ENCODE measurements around the gene ENPP1. TPM values are rescaled to one million over a fixed set of nuclear protein-coding genes. Genes with fewer than 3 reads are reported as not detected.
A peak's percentile ranks its signal among the peaks of the same experiment; 100 is the strongest.

Gene ENPP1
- total RNA-seq, 1 experiment from 2014 or later: 29.7 TPM

GRCh38 chr6:131773284-131773950 is 34.4 kb upstream of the ENPP1 start:
- no peaks in the 10 kb centered on the region for H3K36me3 Mint-ChIP-seq
- no peak for DNase-seq (ENCODE audit: low spot score)
- peaks cover 6% of the 10 kb centered on the region; the same call in 1 of the 2 replicates for H3K4me1 Mint-ChIP-seq
- no peaks in the 10 kb centered on the region for H3K9me3 Mint-ChIP-seq
- ChIA-PET POLR2A (no interaction called here), CTCF (no interaction called here)
- TF ChIP-seq ZNF671 (CRISPR knock-in tag; IDR thresholded peaks at IDR 0.05) (no peak), TCF7 (CRISPR knock-in tag; IDR thresholded peaks at IDR 0.05; ENCODE audit: low read depth) (no peak), NR1H2 (CRISPR knock-in tag; IDR thresholded peaks at IDR 0.05) (no peak), RELA (CRISPR knock-in tag; IDR thresholded peaks at IDR 0.05; ENCODE audit: borderline replicate concordance) (no peak), FOXP4 (CRISPR knock-in tag; IDR thresholded peaks at IDR 0.05) (no peak), RORB (CRISPR knock-in tag; IDR thresholded peaks at IDR 0.05) (no peak), ZBTB21 (CRISPR knock-in tag; IDR thresholded peaks at IDR 0.05; ENCODE audit: borderline replicate concordance) (no peak), ZNF232 (CRISPR knock-in tag; IDR thresholded peaks at IDR 0.05) (no peak), TP53 (CRISPR knock-in tag; IDR thresholded peaks at IDR 0.05) (no peak), NFATC4 (CRISPR knock-in tag; IDR thresholded peaks at IDR 0.05) (no peak), SP1 (CRISPR knock-in tag; conservative IDR thresholded peaks at IDR 0.05) (no peak), PRRX2 (CRISPR knock-in tag; IDR thresholded peaks at IDR 0.05) (no peak), OVOL2 (CRISPR knock-in tag; IDR thresholded peaks at IDR 0.05; ENCODE audit: borderline replicate concordance) (no peak), TEAD1 (CRISPR knock-in tag; IDR thresholded peaks at IDR 0.05) (no peak), SOX15 (CRISPR knock-in tag; IDR thresholded peaks at IDR 0.05) (no peak), JUN (CRISPR knock-in tag; IDR thresholded peaks at IDR 0.05) (no peak), NFE2L1 (CRISPR knock-in tag; IDR thresholded peaks at IDR 0.05) (no peak), ZNF121 (CRISPR knock-in tag; IDR thresholded peaks at IDR 0.05) (no peak)
- TF ChIP-seq, protein P1, sequence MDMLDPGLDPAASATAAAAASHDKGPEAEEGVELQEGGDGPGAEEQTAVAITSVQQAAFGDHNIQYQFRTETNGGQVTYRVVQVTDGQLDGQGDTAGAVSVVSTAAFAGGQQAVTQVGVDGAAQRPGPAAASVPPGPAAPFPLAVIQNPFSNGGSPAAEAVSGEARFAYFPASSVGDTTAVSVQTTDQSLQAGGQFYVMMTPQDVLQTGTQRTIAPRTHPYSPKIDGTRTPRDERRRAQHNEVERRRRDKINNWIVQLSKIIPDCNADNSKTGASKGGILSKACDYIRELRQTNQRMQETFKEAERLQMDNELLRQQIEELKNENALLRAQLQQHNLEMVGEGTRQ (CRISPR knock-in tag; IDR thresholded peaks at IDR 0.05): no peak
- TF ChIP-seq, protein P2, sequence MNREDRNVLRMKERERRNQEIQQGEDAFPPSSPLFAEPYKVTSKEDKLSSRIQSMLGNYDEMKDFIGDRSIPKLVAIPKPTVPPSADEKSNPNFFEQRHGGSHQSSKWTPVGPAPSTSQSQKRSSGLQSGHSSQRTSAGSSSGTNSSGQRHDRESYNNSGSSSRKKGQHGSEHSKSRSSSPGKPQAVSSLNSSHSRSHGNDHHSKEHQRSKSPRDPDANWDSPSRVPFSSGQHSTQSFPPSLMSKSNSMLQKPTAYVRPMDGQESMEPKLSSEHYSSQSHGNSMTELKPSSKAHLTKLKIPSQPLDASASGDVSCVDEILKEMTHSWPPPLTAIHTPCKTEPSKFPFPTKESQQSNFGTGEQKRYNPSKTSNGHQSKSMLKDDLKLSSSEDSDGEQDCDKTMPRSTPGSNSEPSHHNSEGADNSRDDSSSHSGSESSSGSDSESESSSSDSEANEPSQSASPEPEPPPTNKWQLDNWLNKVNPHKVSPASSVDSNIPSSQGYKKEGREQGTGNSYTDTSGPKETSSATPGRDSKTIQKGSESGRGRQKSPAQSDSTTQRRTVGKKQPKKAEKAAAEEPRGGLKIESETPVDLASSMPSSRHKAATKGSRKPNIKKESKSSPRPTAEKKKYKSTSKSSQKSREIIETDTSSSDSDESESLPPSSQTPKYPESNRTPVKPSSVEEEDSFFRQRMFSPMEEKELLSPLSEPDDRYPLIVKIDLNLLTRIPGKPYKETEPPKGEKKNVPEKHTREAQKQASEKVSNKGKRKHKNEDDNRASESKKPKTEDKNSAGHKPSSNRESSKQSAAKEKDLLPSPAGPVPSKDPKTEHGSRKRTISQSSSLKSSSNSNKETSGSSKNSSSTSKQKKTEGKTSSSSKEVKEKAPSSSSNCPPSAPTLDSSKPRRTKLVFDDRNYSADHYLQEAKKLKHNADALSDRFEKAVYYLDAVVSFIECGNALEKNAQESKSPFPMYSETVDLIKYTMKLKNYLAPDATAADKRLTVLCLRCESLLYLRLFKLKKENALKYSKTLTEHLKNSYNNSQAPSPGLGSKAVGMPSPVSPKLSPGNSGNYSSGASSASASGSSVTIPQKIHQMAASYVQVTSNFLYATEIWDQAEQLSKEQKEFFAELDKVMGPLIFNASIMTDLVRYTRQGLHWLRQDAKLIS (CRISPR knock-in tag; IDR thresholded peaks at IDR 0.05; ENCODE audit: borderline replicate concordance): no peak
- no peak overlapping the region for H3K4me3 Mint-ChIP-seq
- no peak for ATAC-seq
- H3K27ac Mint-ChIP-seq: no peak overlapping the region
- peaks cover 49% of the 10 kb centered on the region for H3K27me3 Mint-ChIP-seq (ENCODE audit: low read depth)

DNA sequence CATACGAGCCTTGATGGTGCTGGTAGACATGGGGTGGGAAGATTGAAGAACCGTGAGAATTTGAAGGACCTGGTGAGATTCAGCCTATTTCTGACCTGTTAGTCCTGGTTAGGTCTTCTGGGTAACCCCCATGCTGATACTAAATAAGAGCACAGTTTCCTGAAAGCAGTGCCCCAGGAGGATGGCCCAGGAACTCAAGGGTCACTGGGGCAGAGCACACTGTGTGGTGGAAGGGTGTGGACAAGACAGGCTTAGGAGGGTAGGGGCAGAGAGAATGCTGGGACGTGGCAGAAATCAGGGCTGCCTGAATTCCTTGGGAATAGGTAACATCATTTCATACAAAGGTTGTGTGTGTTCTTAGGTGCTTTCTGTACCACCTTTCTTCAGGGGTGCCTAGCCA is 31.9 kb upstream of the ENPP1 start:
- Mint-ChIP-seq H3K9me3 (no peaks in the 10 kb centered on the region), H3K27ac (no peak overlapping the region), H3K36me3 (no peaks in the 10 kb centered on the region), H3K4me3 (no peak overlapping the region), H3K27me3 (ENCODE audit: low read depth) (peaks cover 39% of the 10 kb centered on the region), H3K4me1 (peaks cover 6% of the 10 kb centered on the region; the same call in 1 of the 2 replicates)
- ATAC-seq: peak; percentile 55; the same call in 1 of the 2 replicates
- ChIA-PET POLR2A (no interaction called here), CTCF (no interaction called here)
- DNase-seq (ENCODE audit: low spot score): no peak
- TF ChIP-seq SMAD3 (CRISPR knock-in tag; IDR thresholded peaks at IDR 0.05; ENCODE audit: borderline replicate concordance) (no peak), ATF1 (CRISPR knock-in tag; IDR thresholded peaks at IDR 0.05) (no peak), GTF2I (CRISPR knock-in tag; conservative IDR thresholded peaks at IDR 0.05) (no peak), ZNF396 (CRISPR knock-in tag; IDR thresholded peaks at IDR 0.05; ENCODE audit: borderline replicate concordance) (no peak), ZNF138 (CRISPR knock-in tag; conservative IDR thresholded peaks at IDR 0.05) (no peak), ZNF512 (CRISPR knock-in tag; IDR thresholded peaks at IDR 0.05; ENCODE audit: borderline replicate concordance) (no peak), JUN (CRISPR knock-in tag; IDR thresholded peaks at IDR 0.05) (no peak)
- TF ChIP-seq, protein P3, sequence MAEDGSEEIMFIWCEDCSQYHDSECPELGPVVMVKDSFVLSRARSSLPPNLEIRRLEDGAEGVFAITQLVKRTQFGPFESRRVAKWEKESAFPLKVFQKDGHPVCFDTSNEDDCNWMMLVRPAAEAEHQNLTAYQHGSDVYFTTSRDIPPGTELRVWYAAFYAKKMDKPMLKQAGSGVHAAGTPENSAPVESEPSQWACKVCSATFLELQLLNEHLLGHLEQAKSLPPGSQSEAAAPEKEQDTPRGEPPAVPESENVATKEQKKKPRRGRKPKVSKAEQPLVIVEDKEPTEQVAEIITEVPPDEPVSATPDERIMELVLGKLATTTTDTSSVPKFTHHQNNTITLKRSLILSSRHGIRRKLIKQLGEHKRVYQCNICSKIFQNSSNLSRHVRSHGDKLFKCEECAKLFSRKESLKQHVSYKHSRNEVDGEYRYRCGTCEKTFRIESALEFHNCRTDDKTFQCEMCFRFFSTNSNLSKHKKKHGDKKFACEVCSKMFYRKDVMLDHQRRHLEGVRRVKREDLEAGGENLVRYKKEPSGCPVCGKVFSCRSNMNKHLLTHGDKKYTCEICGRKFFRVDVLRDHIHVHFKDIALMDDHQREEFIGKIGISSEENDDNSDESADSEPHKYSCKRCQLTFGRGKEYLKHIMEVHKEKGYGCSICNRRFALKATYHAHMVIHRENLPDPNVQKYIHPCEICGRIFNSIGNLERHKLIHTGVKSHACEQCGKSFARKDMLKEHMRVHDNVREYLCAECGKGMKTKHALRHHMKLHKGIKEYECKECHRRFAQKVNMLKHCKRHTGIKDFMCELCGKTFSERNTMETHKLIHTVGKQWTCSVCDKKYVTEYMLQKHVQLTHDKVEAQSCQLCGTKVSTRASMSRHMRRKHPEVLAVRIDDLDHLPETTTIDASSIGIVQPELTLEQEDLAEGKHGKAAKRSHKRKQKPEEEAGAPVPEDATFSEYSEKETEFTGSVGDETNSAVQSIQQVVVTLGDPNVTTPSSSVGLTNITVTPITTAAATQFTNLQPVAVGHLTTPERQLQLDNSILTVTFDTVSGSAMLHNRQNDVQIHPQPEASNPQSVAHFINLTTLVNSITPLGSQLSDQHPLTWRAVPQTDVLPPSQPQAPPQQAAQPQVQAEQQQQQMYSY (CRISPR knock-in tag; IDR thresholded peaks at IDR 0.05): no peak

Data from WTC11 (cell line).